ENCODE results near the gene ACLY.
"Not testable (repeated sequence)": the region's sequence is repeated elsewhere in the genome, so short reads cannot be mapped to it uniquely, and the experiment has no call there.

Gene ACLY

DNA sequence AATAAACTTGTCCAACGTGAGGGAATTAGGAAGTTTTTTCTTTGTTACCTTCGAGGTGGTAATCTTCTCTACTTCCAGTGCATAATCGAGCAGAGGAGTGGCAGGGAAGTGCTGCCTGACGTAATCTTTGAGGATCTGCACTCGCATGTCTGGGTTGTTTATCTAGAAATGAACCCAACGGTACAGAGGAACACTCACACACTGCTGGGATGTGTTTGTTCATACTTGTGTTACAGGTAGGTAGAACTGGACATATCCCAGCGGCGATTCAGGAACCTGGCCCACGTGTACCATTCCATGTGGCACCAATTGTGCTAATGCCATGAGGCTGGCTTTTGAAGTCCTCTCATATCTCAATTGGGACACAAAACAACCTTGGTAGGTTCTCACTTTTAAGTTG, 49.3 kb downstream of the ACLY start:
- no peak for DNase-seq

DNA sequence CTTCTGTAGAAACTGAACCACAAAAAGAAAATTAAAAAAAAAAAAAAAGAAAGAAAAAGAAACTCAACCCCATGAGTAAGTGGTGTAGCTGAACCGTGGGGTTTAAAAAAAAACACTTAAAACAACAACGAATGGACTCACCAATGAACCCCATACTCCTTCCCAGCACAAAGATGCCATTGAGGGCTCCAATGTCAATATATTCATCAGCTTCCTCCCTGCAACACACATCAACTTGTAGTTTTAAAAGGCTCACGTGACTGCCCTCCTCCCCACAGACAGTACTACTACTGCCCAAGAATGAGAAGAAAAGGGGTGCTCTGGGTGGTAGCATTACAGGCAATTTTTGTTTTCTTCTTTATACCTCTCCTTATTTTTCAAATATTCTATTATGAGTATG, 50.2 kb downstream of the ACLY start:
- no peak for DNase-seq

GRCh38 chr17:41865596-41865893, 53.2 kb downstream of the ACLY start:
- no peak for DNase-seq

DNA sequence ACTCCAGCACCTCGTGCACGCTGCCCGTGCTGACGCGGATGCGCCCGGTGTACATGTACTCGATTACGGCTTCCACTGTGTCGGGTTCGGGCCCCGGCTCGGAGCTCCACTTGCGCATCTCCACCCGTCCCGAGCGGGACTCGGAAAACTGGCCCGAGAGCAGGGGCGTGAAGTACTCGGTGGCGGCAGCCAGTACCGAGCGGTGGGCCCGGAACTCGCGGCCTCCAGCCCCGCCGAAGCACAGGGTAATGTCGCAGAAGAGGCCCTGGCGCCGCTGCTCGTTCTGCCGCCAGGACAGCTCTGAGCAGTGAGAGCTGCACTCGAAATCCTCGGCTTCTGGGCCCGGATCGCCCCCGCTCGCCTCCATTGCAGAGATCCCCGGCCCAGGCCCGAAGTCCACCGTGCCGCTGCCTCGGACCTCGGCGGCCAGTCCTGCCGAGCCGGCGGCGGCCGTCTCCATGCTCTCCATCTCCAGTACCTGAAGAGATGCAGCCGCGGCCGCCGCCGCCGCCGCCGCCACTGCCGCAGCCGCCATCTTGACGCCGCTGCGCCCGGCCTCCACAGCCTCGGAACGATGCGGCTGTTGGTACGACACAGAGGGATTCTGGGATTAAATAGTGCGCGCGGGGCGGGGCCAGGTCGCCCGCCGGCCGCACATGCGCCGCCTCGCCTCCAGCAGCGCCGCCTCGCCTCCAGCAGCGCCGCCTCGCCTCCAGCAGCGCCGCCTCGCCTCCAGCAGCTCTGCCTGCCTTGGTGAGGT, 53.7 kb downstream of the ACLY start, which contains the start of gene KLHL11:
TSS of gene KLHL11 (minus strand) at position 588 of the 760 bp plus-strand sequence. CDS start at position 535, 53 bp downstream.
- DNase-seq, result peak; percentile 83 to 91

GRCh38 chr17:41864498-41864835, 54.3 kb downstream of the ACLY start:
- DNase-seq, result peak in 1 of 2 experiments; percentile 19

DNA sequence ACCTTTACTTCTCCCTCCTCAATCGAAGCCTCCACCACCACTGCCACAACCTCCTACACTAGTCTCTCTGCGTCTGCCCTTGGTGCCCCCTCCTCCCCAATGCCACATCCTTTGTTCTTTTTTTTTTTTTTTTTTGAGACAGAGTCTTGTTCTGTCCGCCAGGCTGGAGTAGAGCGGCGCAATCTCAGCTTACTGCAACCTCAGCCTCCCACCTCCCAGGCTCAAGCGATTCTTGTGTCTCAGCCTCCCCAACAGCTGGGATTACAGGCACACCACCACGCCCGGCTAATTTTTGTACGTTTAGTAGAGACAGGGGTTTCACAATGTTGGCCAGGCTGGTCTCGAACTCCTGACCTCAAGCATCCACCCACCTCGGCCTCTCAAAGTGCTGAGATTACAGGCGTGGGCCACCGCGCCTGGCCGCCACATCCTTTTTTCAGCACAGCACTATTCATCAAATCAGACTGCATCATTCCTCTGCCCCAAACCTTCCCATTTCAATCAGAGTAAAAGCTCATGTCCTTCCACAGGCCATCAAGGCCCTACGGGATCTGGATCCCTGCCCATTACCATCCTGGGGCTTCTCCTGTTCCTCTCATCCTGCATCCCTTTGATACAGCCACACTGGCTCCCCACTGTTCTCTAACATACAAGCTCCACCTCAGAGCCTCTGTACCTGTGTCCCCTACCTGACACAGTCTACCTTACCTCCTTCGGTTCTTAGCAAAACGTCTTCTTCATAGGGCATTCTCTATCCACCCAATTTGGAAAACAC, 55.5 kb downstream of the ACLY start:
- no peak for DNase-seq

GRCh38 chr17:41860254-41860931, 58.4 kb downstream of the ACLY start:
- no peak for DNase-seq

DNA sequence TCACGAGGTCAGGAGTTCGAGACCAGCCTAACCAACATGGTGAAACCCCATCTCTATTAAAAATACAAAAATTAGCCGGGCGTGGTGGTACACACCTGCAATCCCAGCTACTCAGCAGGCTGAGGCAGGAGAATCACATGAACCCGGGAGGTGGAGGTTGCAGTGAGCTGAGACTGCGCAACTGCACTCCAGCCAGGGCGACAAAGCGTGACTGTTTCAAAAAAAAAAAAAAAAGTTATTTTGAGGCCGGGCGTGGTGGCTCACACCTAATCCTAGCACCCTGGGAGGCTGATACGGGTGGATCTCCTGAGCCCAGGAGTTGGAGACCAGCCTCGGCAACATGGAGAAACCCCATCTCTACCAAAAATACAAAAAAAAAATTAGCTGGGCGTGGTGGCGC, 67.4 kb downstream of the ACLY start:
- not testable (repeated sequence) for DNase-seq

DNA sequence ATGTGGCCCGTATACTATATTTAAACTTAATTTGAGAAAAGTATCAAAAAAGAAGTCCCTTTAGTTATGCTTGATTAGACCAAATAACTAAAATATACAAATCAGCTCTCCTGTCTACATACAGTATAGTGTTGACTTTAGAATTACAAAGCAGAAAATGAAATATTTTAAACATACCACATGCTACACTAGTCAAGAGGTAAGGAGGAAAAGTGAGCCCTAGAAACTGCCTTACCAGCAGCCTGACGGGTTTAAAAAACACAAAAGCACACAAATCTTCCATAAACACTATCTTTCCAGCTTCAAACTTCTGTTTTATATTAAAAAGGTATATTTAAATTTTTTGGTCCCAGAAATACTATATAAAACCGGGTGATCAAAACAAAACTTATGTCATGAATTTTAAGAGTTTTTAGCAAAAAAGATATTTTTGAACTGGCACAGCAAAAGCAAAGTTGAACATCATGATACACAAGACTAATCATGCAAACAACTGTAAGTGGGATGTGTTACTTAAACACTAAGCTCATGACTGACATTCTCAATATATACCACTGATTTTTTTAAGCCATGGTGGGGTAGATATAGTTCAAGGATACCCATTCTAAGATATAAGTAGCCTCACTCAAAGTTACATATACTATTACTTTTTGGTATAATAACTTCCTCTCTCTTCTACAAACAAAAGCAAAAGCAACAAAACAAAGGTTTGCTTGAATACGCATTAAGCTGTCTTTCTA, 69.3 kb downstream of the ACLY start:
- DNase-seq, result no peak

- DNase-seq, result no peak
Measured at GRCh38 chr17:41848788-41849187, 70.0 kb downstream of the ACLY start.

- DNase-seq, result no peak
Measured at GRCh38 chr17:41844971-41845370, 73.8 kb downstream of the ACLY start.

DNA sequence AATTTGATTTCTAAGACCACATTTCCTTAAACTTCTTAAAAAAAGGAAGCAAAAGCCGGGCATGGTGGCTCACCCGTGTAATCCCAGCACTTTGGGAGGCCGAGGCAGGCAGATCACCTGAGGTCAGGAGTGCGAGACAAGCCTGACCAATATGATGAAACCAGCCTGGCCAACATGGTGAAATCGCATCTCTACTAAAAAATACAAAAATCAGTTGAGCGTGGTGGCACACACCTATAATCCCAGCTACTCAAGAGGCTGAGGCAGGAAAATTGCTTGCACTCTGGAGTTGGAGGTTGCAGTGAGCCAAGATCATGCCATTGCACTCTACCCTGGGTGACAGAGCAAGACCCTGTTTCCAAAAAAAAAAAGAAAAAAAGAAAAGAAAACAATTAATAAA, 78.0 kb downstream of the ACLY start:
- not testable (repeated sequence) for DNase-seq

- DNase-seq, result not testable (repeated sequence)
Measured at GRCh38 chr17:41839448-41839847, 79.3 kb downstream of the ACLY start.

DNA sequence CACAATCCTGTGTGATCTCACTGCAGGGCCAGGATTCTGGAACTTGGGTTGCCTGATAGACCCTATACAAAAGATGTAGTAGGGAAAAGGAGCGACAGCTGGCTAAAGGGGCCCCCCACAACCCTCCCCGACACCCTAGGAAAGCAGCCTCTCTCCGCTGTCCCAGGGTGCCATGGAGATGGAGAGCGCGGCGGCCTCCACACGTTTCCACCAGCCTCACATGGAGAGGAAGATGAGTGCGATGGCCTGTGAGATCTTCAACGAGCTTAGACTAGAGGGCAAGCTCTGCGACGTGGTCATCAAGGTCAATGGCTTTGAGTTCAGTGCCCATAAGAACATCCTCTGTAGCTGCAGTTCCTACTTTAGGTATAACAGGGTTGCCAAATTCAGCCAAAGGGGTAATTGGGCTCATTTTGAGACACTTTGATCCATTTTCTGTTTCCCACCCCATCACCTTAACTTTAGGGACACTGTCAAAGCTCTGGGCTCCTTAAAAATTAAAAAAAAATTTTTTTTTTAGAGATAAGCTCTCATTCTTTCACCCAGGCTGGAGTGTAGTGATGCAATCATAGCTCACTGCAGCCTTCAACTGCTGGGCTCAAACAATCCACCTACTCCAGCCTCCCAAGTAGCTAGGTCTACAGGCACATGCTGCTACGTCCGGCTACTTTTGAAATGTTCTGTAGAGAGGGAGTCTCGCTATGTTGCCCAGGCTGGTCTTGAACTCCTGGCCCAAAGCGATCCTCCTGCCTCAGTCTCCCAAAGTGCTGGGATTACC, 80.8 kb downstream of the ACLY start, which contains the start of gene KLHL10:
TSS of gene KLHL10 (plus strand) at position 65 of the 778 bp plus-strand sequence. CDS start at position 173, 108 bp downstream.
- no peak for DNase-seq

GRCh38 chr17:41836550-41837196, 82.1 kb downstream of the ACLY start:
- no peak for DNase-seq

DNA sequence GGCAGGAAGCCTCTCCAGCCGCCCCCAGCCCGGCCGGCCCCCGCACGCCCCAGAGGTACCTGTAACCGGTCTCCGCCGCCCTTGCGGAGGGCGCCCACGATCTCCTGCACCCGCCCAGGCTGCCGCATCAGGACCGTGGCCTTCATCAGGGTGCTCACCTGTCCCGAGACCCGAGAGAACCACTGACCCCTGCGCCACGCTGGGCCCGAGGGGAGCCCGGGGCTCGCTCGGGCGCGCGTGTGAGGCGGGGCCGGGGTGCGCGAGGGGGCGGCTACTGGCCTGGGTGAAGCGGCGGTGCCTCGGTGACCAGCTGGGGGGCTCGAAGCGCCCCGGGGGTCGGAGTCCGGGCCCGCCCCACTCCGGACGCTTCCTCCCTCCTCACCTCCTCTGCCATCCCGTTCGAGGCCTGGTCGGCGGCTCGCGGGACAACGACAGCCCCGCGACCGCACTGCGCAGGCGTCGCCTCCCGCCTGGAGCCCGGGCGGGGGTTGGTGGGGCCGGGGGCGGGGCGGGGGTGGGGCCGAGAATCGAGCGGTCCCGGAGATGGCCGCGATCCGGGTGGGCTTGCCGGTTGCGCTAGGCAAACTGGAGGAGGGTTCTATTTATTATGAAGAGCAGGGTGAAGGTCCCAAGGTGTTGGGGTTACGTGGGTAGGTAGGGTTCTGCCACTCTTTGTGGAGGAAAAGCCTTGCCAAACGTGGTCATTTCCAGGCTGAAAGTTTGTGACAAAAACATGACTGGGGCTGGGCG, 82.8 kb downstream of the ACLY start, which contains the start of gene NT5C3B:
TSS of gene NT5C3B (minus strand) at position 433 of the 750 bp plus-strand sequence. CDS start at position 394, 39 bp downstream.
- DNase-seq, result peak; percentile 23 to 45

DNA sequence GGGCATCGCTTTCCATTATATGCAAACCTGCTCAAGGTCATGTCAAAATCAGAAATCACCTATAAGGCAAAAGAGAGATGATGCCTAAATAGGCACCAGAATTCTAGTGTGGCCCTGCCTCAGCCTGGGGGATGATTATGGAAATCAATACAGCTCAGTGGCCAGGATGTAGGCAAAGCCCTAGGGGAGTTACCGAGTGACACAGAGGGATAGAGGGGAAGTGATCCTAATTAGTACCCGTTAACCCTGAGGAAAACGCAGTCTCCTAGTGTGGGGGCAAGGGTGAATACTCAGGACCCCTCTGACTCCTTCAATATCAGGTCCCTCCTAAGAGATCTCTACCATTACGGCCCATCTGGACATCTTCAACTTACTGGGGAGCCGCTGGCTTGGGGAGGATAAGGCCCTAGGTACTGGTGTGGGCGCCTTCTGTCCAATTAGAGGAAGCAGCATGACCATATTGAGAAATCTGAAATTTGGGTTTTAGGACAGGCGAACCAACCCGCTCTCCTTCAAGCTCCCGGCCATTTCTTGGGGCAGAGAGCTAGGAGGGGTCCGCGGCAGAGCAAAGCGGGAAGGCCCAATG, 83.4 kb downstream of the ACLY start:
- no peak for DNase-seq

DNA sequence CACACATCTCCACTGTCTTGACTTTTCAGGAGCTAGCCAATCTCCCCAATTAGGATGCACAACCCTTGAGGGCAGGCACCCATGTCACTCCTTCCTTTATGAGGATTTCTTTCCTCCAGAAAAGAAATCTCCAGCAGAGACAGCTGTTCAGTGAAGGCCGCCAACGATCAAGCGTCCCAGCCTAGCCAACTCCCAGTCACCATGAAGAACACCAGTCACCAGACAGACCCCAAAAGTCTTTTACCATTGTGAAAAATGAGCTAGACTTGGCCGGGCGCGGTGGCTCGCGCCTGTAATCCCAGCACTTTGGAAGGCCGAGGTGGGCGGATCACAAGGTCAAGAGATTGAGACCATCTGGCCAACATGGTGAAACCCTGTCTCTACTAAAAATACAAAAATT, 88.8 kb downstream of the ACLY start:
- DNase-seq, result not testable (repeated sequence)

DNA sequence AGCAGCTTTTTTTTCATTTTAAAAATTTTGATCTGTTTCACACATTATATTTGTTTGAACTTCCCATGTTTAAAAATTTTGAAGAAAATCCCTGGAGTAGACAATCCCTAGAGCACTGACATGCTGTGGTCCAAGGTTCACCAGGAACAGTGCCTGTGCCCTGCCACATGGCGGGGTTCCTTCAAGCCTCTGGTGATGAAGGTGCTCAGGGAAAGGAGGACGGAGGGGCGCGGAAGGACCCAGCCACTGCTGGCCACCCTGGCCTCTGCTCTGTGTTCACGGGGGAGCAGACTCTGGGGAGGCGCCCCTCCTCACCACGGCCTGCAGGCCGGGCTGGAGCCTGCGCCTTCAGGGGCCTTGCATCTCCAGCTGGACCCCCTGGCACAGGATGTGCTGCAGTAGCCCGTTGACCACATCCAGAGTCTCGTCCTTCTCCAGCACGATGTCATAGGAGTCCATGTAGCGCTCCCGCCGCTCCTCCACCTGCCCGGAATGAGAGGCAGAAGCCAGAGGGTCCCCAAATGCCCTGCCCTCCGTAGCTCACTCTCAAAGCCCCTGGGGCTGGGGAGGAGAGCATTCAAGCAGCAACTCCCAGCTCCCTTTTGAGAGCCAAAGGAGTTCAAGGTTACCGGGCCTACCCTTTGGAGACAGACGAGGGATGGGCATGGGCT, 93.4 kb downstream of the ACLY start:
- no peak for DNase-seq

DNA sequence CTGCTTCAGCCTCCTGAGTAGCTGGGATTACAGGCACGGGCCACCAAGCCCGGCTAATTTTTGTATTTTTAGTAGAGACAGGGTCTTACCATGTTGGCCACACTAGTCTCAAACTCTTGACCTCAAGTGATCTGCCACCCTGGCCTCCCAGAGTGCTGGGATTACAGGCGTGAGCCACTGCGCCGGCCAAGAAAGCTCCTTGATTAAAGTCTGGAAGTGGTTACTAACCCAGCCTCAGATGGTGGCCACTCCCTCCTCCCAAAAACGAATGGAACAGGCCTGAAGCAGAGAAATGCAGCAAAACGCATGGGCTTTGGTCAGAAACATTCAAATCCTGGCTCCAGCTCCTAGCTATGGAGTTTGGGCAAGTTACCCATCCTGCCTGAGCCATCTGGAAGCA, 94.7 kb downstream of the ACLY start:
- no peak for DNase-seq

Data from Kasumi-1 (cell line).